Measurements from ENCODE around the gene MYO9B. TPM values are rescaled to one million over a fixed set of nuclear protein-coding genes. Genes with fewer than 3 reads are reported as not detected.

Gene MYO9B
- total RNA-seq, 1 experiment from 2014 or later: 74.6 TPM

DNA sequence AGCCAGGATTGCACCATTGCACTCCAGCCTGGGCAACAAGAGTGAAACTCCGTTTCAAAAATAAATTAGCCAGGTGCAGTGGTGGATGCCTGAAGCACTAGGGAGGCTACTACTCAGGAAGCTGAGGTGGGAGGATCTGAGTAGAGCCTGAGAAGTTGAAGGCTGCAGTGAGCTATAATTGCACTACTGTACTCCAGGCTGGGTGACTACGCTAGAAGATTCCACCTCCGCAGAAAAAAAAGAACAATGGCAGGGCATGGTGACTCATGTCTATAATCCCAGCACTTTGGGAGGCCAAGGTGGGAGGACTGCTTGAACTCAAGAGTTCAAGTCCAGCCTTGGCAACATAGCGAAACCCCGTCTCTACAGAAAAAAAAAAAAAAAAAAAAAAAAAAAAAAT is 20.8 kb upstream of the MYO9B start:
- TF ChIP-seq ZNF274 (IDR thresholded peaks at IDR 0.05; ENCODE audit: low read depth, low read length): no peak
- TF ChIP-seq ELF1 (IDR thresholded peaks at IDR 0.05; ENCODE audit: borderline replicate concordance, low read depth): no peak
- TF ChIP-seq SP1 (IDR thresholded peaks at IDR 0.05; ENCODE audit: low read depth): no peak
- no peak for TF ChIP-seq FOSL1 (IDR thresholded peaks at IDR 0.05; ENCODE audit: low read depth)
- TF ChIP-seq, protein P1, sequence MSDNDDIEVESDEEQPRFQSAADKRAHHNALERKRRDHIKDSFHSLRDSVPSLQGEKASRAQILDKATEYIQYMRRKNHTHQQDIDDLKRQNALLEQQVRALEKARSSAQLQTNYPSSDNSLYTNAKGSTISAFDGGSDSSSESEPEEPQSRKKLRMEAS (IDR thresholded peaks at IDR 0.05): no peak
- TF ChIP-seq, protein P2, sequence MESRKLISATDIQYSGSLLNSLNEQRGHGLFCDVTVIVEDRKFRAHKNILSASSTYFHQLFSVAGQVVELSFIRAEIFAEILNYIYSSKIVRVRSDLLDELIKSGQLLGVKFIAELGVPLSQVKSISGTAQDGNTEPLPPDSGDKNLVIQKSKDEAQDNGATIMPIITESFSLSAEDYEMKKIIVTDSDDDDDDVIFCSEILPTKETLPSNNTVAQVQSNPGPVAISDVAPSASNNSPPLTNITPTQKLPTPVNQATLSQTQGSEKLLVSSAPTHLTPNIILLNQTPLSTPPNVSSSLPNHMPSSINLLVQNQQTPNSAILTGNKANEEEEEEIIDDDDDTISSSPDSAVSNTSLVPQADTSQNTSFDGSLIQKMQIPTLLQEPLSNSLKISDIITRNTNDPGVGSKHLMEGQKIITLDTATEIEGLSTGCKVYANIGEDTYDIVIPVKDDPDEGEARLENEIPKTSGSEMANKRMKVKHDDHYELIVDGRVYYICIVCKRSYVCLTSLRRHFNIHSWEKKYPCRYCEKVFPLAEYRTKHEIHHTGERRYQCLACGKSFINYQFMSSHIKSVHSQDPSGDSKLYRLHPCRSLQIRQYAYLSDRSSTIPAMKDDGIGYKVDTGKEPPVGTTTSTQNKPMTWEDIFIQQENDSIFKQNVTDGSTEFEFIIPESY (IDR thresholded peaks at IDR 0.05; ENCODE audit: extremely low read depth, insufficient replicate concordance, low read length): no peak
- TF ChIP-seq RAD21 (IDR thresholded peaks at IDR 0.05; ENCODE audit: low read depth): no peak
- TF ChIP-seq CBX3 (IDR thresholded peaks at IDR 0.05; ENCODE audit: low read depth): no peak
- no peak for TF ChIP-seq YY1 (IDR thresholded peaks at IDR 0.05; ENCODE audit: extremely low read depth, insufficient replicate concordance, low read depth, low read length)
- Histone ChIP-seq H3K4me2 (ENCODE audit: low read length) (no peak overlapping the region), H3K79me2 (ENCODE audit: insufficient read depth, low read length) (no peaks in the 10 kb centered on the region), H3K27me3 (ENCODE audit: insufficient read depth, low read length) (no peaks in the 10 kb centered on the region), H3K9me2 (ENCODE audit: insufficient read depth) (no peaks in the 10 kb centered on the region), H3K9me3 (ENCODE audit: control insufficient read depth in 1 of 2, insufficient read depth in 1 of 2, low read depth in 1 of 2, low read length in 2 of 2) (no peaks in the 10 kb centered on the region), H3K9ac (ENCODE audit: low read length) (no peak overlapping the region), H3K4me1 (ENCODE audit: control insufficient read depth in 1 of 2, insufficient read depth in 2 of 2, low read length in 2 of 2) (no peaks in the 10 kb centered on the region), H3K4me3 (replicated peaks in 1 of 2; ENCODE audit: low read depth in 1 of 2, low read length in 2 of 2) (no peak overlapping the region), H4K20me1 (ENCODE audit: insufficient read depth) (no peaks in the 10 kb centered on the region), H2AFZ (ENCODE audit: low read depth, low read length, poor library complexity, severe bottlenecking) (no peak overlapping the region), H3K36me3 (ENCODE audit: control insufficient read depth in 1 of 2, insufficient read depth in 2 of 2, low read length in 2 of 2) (peaks cover 13 to 16% of the 10 kb centered on the region in 2 experiments; a peak in 3 of 4 replicates), H3K27ac (ENCODE audit: low read depth, low read length) (no peak overlapping the region)
- BruUV-seq (replicated peaks): no TSS peak
- ChIA-PET POLR2A (no interaction called here), RAD21 (ENCODE audit: low non-redundant PET in 1 of 2, low total read pairs in 2 of 2, uncharacterized antibody in 2 of 2, unreplicated experiment in 2 of 2) (interaction anchor here in 1 of 2 experiments (0.6 kb wide), 1 partner anchor 330 kb away, joined by 3 read pairs; no protein-coding TSS in a partner anchor), CTCF (interaction anchor here (0.9 kb wide), 1 partner anchor 275 kb away, joined by 3 read pairs; no protein-coding TSS in a partner anchor)
- ATAC-seq (no peak), DNase-seq (ENCODE audit: low read depth, low spot score) (no peak)
- intact Hi-C loops (cut with micrococcal nuclease): no loop called here

All from HCT116 (cell line).